OCI-LY1 (cell line): ENCODE results near the gene ALX4.

Experiments used
- EZH2 ChIP-seq: fragments of 200-600 bp; sonication (generic), shearing (Covaris generic); IDR thresholded peaks from 2 replicates; pipeline ENCODE4 v1.8.0; 2017; ENCODE audit warnings: borderline replicate concordance, mixed run types, mild to moderate bottlenecking, antibody characterized with exemption, low read length, moderate library complexity, mixed read lengths
- TF ChIP-seq, protein P1 (sequence below): fragments of 200-600 bp; sonication (generic), shearing (Covaris generic); IDR thresholded peaks from 2 replicates; pipeline ENCODE4 v1.5.1; 2017; ENCODE audit warnings: mild to moderate bottlenecking, antibody characterized with exemption, low read length, moderate library complexity, mixed read lengths

DNA sequence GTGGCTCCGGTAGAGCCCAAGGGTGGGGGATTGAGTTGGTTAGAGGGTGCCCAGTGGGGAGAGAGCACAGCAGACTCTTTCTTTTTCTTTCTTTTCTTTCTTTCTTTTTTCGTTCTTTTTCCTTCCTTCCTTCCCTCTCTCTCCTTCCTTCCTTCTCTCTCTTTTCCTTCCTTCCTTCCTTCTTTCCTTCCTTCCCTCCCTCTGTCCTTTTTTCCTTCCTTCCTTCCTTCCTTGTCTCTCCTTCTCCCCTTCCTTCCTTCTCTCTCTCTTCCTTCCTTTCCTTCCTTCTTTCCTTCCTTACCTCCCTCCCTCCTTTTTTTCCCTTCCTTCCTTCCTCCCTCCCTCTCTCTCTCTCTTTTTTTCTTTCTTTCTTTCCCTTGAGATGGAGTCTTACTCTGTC lies 4.8 kb upstream of the ALX4 start:
- TF ChIP-seq, protein P1, sequence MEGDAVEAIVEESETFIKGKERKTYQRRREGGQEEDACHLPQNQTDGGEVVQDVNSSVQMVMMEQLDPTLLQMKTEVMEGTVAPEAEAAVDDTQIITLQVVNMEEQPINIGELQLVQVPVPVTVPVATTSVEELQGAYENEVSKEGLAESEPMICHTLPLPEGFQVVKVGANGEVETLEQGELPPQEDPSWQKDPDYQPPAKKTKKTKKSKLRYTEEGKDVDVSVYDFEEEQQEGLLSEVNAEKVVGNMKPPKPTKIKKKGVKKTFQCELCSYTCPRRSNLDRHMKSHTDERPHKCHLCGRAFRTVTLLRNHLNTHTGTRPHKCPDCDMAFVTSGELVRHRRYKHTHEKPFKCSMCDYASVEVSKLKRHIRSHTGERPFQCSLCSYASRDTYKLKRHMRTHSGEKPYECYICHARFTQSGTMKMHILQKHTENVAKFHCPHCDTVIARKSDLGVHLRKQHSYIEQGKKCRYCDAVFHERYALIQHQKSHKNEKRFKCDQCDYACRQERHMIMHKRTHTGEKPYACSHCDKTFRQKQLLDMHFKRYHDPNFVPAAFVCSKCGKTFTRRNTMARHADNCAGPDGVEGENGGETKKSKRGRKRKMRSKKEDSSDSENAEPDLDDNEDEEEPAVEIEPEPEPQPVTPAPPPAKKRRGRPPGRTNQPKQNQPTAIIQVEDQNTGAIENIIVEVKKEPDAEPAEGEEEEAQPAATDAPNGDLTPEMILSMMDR = no peak
- TF ChIP-seq EZH2 = no peak
